Suprapubic skin (tissue), 4 donors: ENCODE measurements around the gene SMC4.

Experiments used
- POLR2A ChIP-seq, 2 donors: fragments of 450-650 bp; IDR thresholded peaks; one replicate each; pipeline ENCODE4 v1.6.1; 2017; ENCODE audit warnings: antibody characterized with exemption in 2 of 2, mild to moderate bottlenecking in 2 of 2, moderate library complexity in 2 of 2
- POLR2AphosphoS5 ChIP-seq, 3 donors: sonication (generic); formaldehyde crosslinking; IDR thresholded peaks; one replicate each; pipeline ENCODE4 v1.6.1; 2017; ENCODE audit warnings: antibody characterized with exemption in 3 of 3
- TF ChIP-seq, protein P1 (sequence below), 2 donors: fragments of 200-600 bp in 1 of 2; fragments of 450-650 bp in 1 of 2; sonication (generic) in 1 of 2; IDR thresholded peaks; one replicate each; pipeline ENCODE4 v1.5.1; 2016 to 2019; ENCODE audit warnings: antibody characterized with exemption in 2 of 2, mild to moderate bottlenecking in 1 of 2, moderate library complexity in 1 of 2

DNA sequence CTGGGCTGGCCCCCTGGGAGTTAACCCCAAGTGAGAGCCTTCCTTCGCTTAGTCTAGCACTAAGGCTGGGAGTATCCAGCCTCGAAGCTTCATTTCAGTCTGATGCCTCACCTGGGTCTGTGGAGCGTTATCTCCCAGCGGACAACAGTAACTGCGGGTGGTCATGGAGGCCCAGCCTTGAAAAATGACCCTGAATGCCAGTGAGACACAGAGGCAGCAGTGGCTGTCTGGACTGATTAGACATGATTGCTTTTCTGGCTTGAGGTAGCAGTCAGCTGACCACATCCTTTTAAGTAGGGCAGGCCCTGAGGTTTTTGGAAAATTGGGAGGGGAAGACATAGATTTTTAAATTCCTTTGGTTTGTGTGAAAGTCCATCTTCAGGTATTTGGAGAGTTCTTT lies 78.3 kb downstream of the SMC4 start:
- TF ChIP-seq, protein P1, sequence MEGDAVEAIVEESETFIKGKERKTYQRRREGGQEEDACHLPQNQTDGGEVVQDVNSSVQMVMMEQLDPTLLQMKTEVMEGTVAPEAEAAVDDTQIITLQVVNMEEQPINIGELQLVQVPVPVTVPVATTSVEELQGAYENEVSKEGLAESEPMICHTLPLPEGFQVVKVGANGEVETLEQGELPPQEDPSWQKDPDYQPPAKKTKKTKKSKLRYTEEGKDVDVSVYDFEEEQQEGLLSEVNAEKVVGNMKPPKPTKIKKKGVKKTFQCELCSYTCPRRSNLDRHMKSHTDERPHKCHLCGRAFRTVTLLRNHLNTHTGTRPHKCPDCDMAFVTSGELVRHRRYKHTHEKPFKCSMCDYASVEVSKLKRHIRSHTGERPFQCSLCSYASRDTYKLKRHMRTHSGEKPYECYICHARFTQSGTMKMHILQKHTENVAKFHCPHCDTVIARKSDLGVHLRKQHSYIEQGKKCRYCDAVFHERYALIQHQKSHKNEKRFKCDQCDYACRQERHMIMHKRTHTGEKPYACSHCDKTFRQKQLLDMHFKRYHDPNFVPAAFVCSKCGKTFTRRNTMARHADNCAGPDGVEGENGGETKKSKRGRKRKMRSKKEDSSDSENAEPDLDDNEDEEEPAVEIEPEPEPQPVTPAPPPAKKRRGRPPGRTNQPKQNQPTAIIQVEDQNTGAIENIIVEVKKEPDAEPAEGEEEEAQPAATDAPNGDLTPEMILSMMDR (IDR thresholded peaks at IDR 0.05), result no peak
- TF ChIP-seq POLR2A (IDR thresholded peaks at IDR 0.05) (no peak), POLR2AphosphoS5 (IDR thresholded peaks at IDR 0.05) (no peak)
